Measurements from ENCODE around the gene SLC9A9.

The SLC9A9 gene

DNA sequence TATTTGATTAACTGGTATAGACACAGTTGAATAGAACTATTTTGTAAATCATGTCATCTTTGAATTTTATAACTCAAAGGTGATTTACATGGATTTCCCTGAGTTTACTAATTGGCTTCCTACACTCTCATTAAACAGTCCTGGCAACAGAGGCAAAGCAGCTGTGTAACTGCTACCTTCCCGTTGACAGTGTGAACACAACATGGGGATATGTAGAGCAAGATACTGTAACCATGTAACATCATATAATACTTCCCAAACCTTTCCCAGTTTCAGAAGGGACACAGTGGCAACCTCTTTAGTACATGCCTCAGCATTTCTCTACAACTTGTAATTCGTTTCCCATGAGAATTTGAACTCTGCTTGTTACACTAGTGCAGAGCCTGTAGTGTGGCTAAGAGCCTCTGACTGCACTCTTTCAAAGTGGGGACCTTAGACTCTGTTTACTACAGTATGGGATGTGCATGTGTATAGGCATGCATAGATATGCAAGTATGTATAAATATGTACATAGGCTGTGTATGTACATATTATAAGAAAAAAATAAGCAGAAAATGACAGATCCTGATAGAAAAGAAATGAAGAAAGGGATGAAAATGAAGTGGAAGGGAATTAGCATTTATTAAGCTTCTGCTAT is 299.3 kb downstream of the SLC9A9 start:
- Histone ChIP-seq H3K4me3 (ENCODE audit: low read length) (no peak overlapping the region), H3K4me2 (ENCODE audit: low read length) (no peak overlapping the region), H3K9me3 (ENCODE audit: insufficient read depth, low read length) (peaks cover 11% of the 10 kb centered on the region; the same call in 1 of the 2 replicates), H3K79me2 (ENCODE audit: low read length) (no peaks in the 10 kb centered on the region), H3K4me1 (ENCODE audit: low read length) (peaks cover 10% of the 10 kb centered on the region), H4K20me1 (ENCODE audit: insufficient read depth, low read length) (no peaks in the 10 kb centered on the region), H2AFZ (ENCODE audit: low read depth, low read length) (no peak overlapping the region), H3K9ac (ENCODE audit: low read length) (no peak overlapping the region), H3K36me3 (replicated peaks; ENCODE audit: low read depth, low read length) (peaks cover 21% of the 10 kb centered on the region), H3K27ac (ENCODE audit: low read length) (no peak overlapping the region), H3K27me3 (ENCODE audit: low read depth, low read length) (no peaks in the 10 kb centered on the region)
- no peak for TF ChIP-seq CTCF (IDR thresholded peaks at IDR 0.05; ENCODE audit: low read depth, low read length)
- TF ChIP-seq EZH2phosphoT487 (IDR thresholded peaks at IDR 0.05; ENCODE audit: low read depth), result no peak

DNA sequence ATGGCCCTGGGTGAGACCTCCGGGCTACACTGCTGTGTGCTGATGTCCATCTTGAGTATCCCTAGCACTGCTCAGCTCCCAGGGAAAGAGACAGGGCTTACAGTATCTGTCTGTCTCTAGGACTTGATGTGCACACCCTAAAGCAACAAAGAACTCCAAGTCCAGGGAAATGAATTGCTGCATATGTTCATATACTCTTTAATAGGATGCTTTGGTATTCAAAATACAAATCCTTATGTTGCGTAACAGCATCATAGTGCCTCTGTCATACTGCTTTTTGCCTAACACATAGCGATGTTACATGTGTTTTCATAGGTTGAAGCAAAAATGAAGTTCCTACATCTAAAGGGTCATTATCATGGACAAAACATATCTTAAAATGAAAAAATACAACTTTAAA is 299.9 kb downstream of the SLC9A9 start:
- no peak for TF ChIP-seq CTCF (IDR thresholded peaks at IDR 0.05; ENCODE audit: low read depth, low read length)
- TF ChIP-seq EZH2phosphoT487 (IDR thresholded peaks at IDR 0.05; ENCODE audit: low read depth), result no peak
- H4K20me1 ChIP-seq (ENCODE audit: insufficient read depth, low read length), result no peaks in the 10 kb centered on the region
- no peak overlapping the region for H3K27ac ChIP-seq (ENCODE audit: low read length)
- no peaks in the 10 kb centered on the region for H3K27me3 ChIP-seq (ENCODE audit: low read depth, low read length)
- H3K9ac ChIP-seq (ENCODE audit: low read length), result no peak overlapping the region
- H3K36me3 ChIP-seq (replicated peaks; ENCODE audit: low read depth, low read length), result peaks cover 21% of the 10 kb centered on the region
- no peaks in the 10 kb centered on the region for H3K79me2 ChIP-seq (ENCODE audit: low read length)
- H3K4me1 ChIP-seq (ENCODE audit: low read length), result peaks cover 10% of the 10 kb centered on the region
- H3K4me3 ChIP-seq (ENCODE audit: low read length), result no peak overlapping the region
- peaks cover 11% of the 10 kb centered on the region; the same call in 1 of the 2 replicates for H3K9me3 ChIP-seq (ENCODE audit: insufficient read depth, low read length)
- no peak overlapping the region for H2AFZ ChIP-seq (ENCODE audit: low read depth, low read length)
- no peak overlapping the region for H3K4me2 ChIP-seq (ENCODE audit: low read length)

DNA sequence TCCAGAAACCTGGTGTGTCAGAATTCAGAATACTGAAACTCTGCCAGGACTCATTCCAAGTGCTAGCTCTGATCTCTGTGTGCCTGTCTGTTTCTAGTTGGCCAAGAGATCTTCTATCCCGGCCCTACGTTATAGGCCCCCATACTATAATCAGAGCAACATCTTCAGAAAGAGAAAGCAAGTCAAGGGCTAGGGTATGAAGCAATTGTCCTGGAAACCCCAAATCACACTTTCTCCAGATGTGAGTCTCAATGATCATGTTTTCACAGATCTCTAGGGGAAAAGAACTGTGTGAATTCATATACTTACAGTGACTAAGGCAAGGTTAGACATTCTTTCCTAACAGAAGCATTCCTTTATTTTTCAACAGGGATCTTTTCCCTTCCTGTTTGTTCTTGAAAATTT is 309.7 kb downstream of the SLC9A9 start:
- Histone ChIP-seq H3K36me3 (replicated peaks; ENCODE audit: low read depth, low read length) (peaks cover 4% of the 10 kb centered on the region), H3K79me2 (ENCODE audit: low read length) (no peaks in the 10 kb centered on the region), H3K9me3 (ENCODE audit: insufficient read depth, low read length) (no peaks in the 10 kb centered on the region), H4K20me1 (ENCODE audit: insufficient read depth, low read length) (no peaks in the 10 kb centered on the region), H3K9ac (ENCODE audit: low read length) (no peak overlapping the region), H3K4me1 (ENCODE audit: low read length) (peaks cover 52% of the 10 kb centered on the region), H3K4me2 (ENCODE audit: low read length) (peak overlapping the region; percentile 22), H3K27me3 (ENCODE audit: low read depth, low read length) (no peaks in the 10 kb centered on the region), H2AFZ (ENCODE audit: low read depth, low read length) (no peak overlapping the region), H3K4me3 (ENCODE audit: low read length) (no peak overlapping the region), H3K27ac (ENCODE audit: low read length) (no peak overlapping the region)
- TF ChIP-seq EZH2phosphoT487 (IDR thresholded peaks at IDR 0.05; ENCODE audit: low read depth) (no peak), CTCF (IDR thresholded peaks at IDR 0.05; ENCODE audit: low read depth, low read length) (no peak)

GRCh38 chr3:143538061-143538460 is 310.2 kb downstream of the SLC9A9 start:
- no peaks in the 10 kb centered on the region for H3K79me2 ChIP-seq (ENCODE audit: low read length)
- no peak overlapping the region for H3K27ac ChIP-seq (ENCODE audit: low read length)
- H3K36me3 ChIP-seq (replicated peaks; ENCODE audit: low read depth, low read length), result peaks cover 4% of the 10 kb centered on the region
- no peaks in the 10 kb centered on the region for H4K20me1 ChIP-seq (ENCODE audit: insufficient read depth, low read length)
- no peak overlapping the region for H3K4me3 ChIP-seq (ENCODE audit: low read length)
- H3K4me1 ChIP-seq (ENCODE audit: low read length), result peaks cover 57% of the 10 kb centered on the region
- no peaks in the 10 kb centered on the region for H3K9me3 ChIP-seq (ENCODE audit: insufficient read depth, low read length)
- no peaks in the 10 kb centered on the region for H3K27me3 ChIP-seq (ENCODE audit: low read depth, low read length)
- no peak overlapping the region for H3K9ac ChIP-seq (ENCODE audit: low read length)
- no peak overlapping the region for H2AFZ ChIP-seq (ENCODE audit: low read depth, low read length)
- no peak for TF ChIP-seq EZH2phosphoT487 (IDR thresholded peaks at IDR 0.05; ENCODE audit: low read depth)
- TF ChIP-seq CTCF (IDR thresholded peaks at IDR 0.05; ENCODE audit: low read depth, low read length), result no peak
- H3K4me2 ChIP-seq (ENCODE audit: low read length), result peak overlapping the region; percentile 22
